Heart left ventricle (tissue), 16 donors: ENCODE results near the gene LIN28A. TPM values are rescaled to one million over a fixed set of nuclear protein-coding genes. Genes with fewer than 3 reads are reported as not detected.

Experiments used
- ATAC-seq, 4 donors: fragments of 200-7000 bp; cut with Tn5 transposase; one replicate each; pipeline ENCODE4 v1.9.1; 2020 to 2022; ENCODE audit warnings: moderate library complexity in 4 of 4, mild to moderate bottlenecking in 3 of 4, moderate number of reproducible peaks in 1 of 4
- DNase-seq, 5 donors: peaks; one replicate each; pipeline ENCODE4 v3.0.0-alpha.2; 2020
- H3K27ac ChIP-seq, 12 donors: fragments of 200-600 bp; sonication (generic) in 4 of 12; one replicate each; pipeline versions ENCODE4 v1.5.0 to v1.8.0; 2016 to 2022; ENCODE audit warnings: mild to moderate bottlenecking in 2 of 12
- H3K27me3 ChIP-seq, 9 donors: fragments of 200-600 bp; sonication (generic) in 2 of 9; one replicate each; pipeline versions ENCODE4 v1.5.1 to v1.8.0; 2016 to 2022; ENCODE audit warnings: mild to moderate bottlenecking in 3 of 9
- H3K36me3 ChIP-seq, 9 donors: fragments of 200-600 bp; sonication (generic) in 2 of 9; one replicate each; pipeline versions ENCODE4 v1.5.0 to v1.8.0; 2018 to 2022; ENCODE audit warnings: mild to moderate bottlenecking in 2 of 9
- H3K4me1 ChIP-seq, 12 donors: fragments of 200-600 bp; sonication (generic) in 4 of 12; one replicate each; pipeline versions ENCODE4 v1.5.0 to v1.8.0; 2016 to 2022; ENCODE audit warnings: mild to moderate bottlenecking in 3 of 12
- H3K4me3 ChIP-seq, 12 donors: fragments of 200-600 bp; sonication (generic) in 4 of 12; one replicate each; pipeline versions ENCODE4 v1.5.0 to v1.8.0; 2017 to 2022; ENCODE audit warnings: mild to moderate bottlenecking in 9 of 12, moderate library complexity in 4 of 12
- H3K9me3 ChIP-seq, 12 donors: fragments of 200-600 bp; sonication (generic) in 4 of 12; one replicate each; pipeline versions ENCODE4 v1.5.0 to v1.8.0; 2016 to 2022; ENCODE audit warnings: mild to moderate bottlenecking in 1 of 12
- POLR2A ChIP-seq, 2 donors: fragments of 450-650 bp; IDR thresholded peaks; one replicate each; pipeline ENCODE4 v1.6.1; 2017; ENCODE audit warnings: antibody characterized with exemption in 2 of 2, mild to moderate bottlenecking in 2 of 2, moderate library complexity in 2 of 2
- WGBS, 4 donors: extraction: QIAGEN DNeasy Blood & Tissue Kit in 2 of 4; methylation state at CpG; one replicate each; pipeline versions ENCODE4 v1.1.5 to v1.1.7; 2013 to 2018; 5-methylcytosine and 5-hydroxymethylcytosine counted together
- intact Hi-C, 10 donors: fragments of 100-400 bp; cut with DNase I; formaldehyde crosslinking; loops; one replicate each; pipeline versions ENCODE4 v1.11.1 to v1.14.2; 2022
- polyA plus RNA-seq, 2 donors: library from polyadenylated mRNA; stranded (reverse); fragments of 200-250 nt; gene quantifications; one replicate each; pipeline ENCODE4 v1.2.3, GENCODE V29; 2013
- total RNA-seq, 9 donors: library from RNA; depleted of rRNA in 2 of 9; stranded (reverse); fragments of >200 nt in 2 of 9; fragmentation: NEBNext Ultra II Directional in 3 of 9; extraction: Animal tissue kit (Norgen Biotek cat#: 25700) in 3 of 9; gene quantifications; one replicate each; pipeline versions ENCODE4 v1.1.0 to v1.2.4, GENCODE V29; 2016 to 2023
- TF ChIP-seq, protein P1 (sequence below), 12 donors: fragments of 200-600 bp; sonication (generic) in 4 of 12; IDR thresholded peaks; one replicate each; pipeline versions ENCODE4 v1.5.0 to v1.8.0; 2018 to 2022; ENCODE audit warnings: antibody characterized with exemption in 12 of 12, mild to moderate bottlenecking in 5 of 12
- donor health status: ischemic (EF 13 %, LVEDD 7.1; RV severe dilation, severe dysfunction).
- donor health status: healthy with polysubstance abuse.
- donor health status: DM: no; HTN: yes; CAD: no.
- donor health status: DM: no; HTN: no; CAD: no.
- donor health status: ischemic (EF 25% LVEDD 6.9; RV normal size, moderate dysfunction).
- donor health status: ischemic (EF 25% LVEDD 5.7; RV mildly dilated, moderate dysfunction).
- donor health status: healthy.
- donor health status: DM: yes; HTN: yes; CAD: no.
- donor health status: ischemic (EF 35%, LVEDD 5.7; RV mildly dilated, moderate dysfunction).
- donor health status: nonischemic (EF 11% LVEDD 7.7; RV severe dilation, severe dysfunction).
- donor health status: DM: yes; HTN: yes; CAD: no.
- donor health status: PGD.
- donor health status: ischemic (EF 29% LVEDD 5.4; RV normal size, mild dysfunction).
- donor health status: nonischemic (EF 23%, LVEDD 6.1; RV moderate dilation, normal function).

The LIN28A gene
- total and polyA plus RNA-seq, 11 donors = 0.15 TPM; not detected in 10

DNA sequence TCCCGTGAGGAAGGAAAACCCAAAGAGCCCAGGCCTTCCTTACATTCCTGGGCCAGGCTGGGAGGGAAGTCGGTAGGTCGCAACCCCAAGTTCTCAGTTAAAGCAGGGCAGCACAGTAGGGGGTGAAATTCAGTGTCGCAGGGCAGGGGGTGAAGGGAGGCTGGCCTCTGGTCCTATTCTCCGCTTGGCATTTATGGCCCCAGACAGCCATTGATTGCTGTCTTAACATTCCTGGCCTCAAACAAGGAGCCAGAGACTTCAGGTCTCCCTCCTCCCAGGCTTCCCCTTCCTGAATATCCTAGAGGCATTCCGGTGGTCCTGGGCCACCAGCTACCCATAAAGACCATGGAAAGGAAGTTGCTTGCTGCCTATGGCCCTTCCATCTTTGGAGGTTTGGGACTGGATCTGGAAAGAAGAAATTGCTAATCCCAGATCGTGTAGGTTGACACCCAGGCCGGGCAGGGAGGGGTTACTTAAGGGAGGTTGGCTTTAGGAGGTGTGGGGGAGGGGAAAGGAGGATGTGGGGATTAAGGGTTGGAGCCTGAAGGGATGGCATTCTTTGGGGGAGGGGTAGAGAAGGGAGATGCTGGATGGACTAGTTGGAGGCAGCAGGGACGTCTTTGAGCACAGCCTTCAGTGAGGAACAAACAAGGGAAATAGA is 1.7 kb downstream of the LIN28A start:
- no peak overlapping the region for H3K27ac ChIP-seq
- ATAC-seq (no peak), DNase-seq (no peak)
- intact Hi-C loops = no loop called here
- peaks cover 27 to 74% (median 45%) of the 10 kb centered on the region in 9 donors for H3K27me3 ChIP-seq
- H3K4me1 ChIP-seq = peaks cover 0 to 11% (median 0%) of the 10 kb centered on the region in 12 donors
- 14 to 21% (median 15%) methylated on average over 9 of the region's 9 CpGs for whole genome bisulfite sequencing, 4 donors
- no peak overlapping the region for H3K4me3 ChIP-seq
- TF ChIP-seq, protein P1, sequence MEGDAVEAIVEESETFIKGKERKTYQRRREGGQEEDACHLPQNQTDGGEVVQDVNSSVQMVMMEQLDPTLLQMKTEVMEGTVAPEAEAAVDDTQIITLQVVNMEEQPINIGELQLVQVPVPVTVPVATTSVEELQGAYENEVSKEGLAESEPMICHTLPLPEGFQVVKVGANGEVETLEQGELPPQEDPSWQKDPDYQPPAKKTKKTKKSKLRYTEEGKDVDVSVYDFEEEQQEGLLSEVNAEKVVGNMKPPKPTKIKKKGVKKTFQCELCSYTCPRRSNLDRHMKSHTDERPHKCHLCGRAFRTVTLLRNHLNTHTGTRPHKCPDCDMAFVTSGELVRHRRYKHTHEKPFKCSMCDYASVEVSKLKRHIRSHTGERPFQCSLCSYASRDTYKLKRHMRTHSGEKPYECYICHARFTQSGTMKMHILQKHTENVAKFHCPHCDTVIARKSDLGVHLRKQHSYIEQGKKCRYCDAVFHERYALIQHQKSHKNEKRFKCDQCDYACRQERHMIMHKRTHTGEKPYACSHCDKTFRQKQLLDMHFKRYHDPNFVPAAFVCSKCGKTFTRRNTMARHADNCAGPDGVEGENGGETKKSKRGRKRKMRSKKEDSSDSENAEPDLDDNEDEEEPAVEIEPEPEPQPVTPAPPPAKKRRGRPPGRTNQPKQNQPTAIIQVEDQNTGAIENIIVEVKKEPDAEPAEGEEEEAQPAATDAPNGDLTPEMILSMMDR (IDR thresholded peaks at IDR 0.05) = no peak
- TF ChIP-seq POLR2A (IDR thresholded peaks at IDR 0.05) = no peak
- H3K36me3 ChIP-seq = no peaks in the 10 kb centered on the region
- H3K9me3 ChIP-seq = no peaks in the 10 kb centered on the region

DNA sequence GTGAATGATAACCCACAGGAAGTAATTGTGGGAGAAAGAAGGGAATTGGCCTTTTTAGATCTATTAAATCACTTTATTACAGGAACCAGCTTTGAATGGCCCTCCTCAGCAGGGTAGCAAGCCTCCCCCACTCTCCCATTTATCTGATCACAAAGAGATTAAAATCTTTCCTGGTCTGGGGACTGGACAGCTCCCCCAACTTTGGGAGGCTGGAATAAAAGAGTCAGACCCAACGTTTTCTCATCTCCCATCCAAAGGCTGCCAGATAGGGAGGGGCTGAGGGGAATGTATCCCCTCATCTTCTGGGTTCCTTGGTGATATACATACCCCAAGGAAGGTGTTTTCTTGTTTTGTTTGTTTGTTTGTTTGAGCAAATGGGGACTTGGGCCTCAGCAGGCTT is 2.4 kb downstream of the LIN28A start:
- intact Hi-C loops = no loop called here
- peaks cover 0 to 11% (median 0%) of the 10 kb centered on the region in 12 donors for H3K4me1 ChIP-seq
- peaks cover 27 to 74% (median 45%) of the 10 kb centered on the region in 9 donors for H3K27me3 ChIP-seq
- H3K36me3 ChIP-seq = no peaks in the 10 kb centered on the region
- no peak overlapping the region for H3K27ac ChIP-seq
- WGBS, 4 donors = 4 to 11% (median 6%) methylated on average over 1 of the region's 1 CpG
- H3K4me3 ChIP-seq = no peak overlapping the region
- ATAC-seq = no peak
- no peak for DNase-seq
- no peaks in the 10 kb centered on the region for H3K9me3 ChIP-seq
- TF ChIP-seq, protein P1 (IDR thresholded peaks at IDR 0.05) = no peak
- no peak for TF ChIP-seq POLR2A (IDR thresholded peaks at IDR 0.05)

DNA sequence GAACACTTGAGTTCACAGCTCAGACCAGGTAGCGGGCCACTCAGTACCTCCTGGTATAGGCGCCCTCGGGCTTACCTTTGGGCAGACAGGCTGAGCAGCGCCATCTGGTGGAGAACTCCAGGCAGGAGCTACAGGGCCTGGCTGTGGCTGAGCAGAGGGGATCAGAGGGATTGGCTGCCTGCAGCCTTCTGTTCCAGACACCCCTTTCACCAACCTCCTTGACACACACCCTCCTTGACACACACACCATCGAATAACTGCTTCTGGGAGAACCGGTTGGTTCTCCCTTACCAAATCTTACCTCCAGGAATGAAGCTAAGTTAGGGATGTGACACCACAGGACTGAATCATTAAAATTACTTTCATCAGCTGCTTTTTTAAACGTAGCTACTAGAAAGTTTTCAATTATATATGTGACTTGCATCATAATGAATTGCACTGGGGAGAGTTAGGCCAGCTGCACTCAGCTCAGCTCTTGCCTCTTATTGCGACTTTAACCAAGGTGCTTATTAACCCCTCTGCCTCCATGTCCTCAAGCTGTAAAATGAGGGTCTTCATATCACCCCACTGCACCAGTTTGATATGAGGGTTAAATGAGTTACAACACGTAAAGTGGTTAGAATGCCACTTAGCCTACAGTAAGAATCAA is 6.6 kb downstream of the LIN28A start:
- H3K4me3 ChIP-seq = no peak overlapping the region
- DNase-seq = peak; percentile 51 to 86 (median 69)
- no peak overlapping the region for H3K27ac ChIP-seq
- TF ChIP-seq POLR2A (IDR thresholded peaks at IDR 0.05) = no peak
- TF ChIP-seq, protein P1 (IDR thresholded peaks at IDR 0.05) = peak; percentile 57 to 89 (median 76)
- H3K9me3 ChIP-seq = no peaks in the 10 kb centered on the region
- intact Hi-C loops = loop anchor here in 1 of 10 donors (5.0 kb wide), 1 partner anchor 315 kb away; no protein-coding TSS in a partner anchor
- H3K4me1 ChIP-seq = no peaks in the 10 kb centered on the region
- 19 to 35% (median 21%) methylated on average over 5 to 9 of the region's 9 CpGs for whole genome bisulfite sequencing, 4 donors
- H3K27me3 ChIP-seq = peaks cover 7 to 52% (median 20%) of the 10 kb centered on the region in 9 donors
- ATAC-seq = peak; percentile 67 to 84 (median 81)
- H3K36me3 ChIP-seq = no peaks in the 10 kb centered on the region

DNA sequence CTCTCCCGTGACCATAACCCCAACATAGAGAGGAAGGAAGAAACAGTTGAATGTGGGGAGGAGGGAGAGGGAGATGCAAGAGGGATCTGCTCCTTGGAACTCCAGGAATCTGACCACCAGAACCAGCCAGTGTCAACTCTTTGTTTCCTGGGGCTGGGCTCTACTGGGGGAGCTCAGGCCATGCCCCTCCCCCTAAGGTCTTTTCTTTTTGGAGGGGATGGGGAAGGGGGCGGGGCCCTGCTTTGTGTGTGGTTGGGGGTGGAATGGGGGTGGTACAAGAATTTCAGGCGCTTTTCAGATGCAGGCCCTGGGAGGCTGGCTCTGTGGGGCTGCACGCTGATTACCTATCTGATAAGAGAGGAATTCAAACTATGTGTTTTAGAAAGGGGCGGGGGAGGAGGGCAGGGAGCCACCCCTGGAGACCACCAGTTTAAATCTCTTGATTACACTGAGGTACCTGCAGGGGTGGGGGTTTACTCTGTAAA is 8.3 kb downstream of the LIN28A start:
- H3K27me3 ChIP-seq = peaks cover 0 to 41% (median 4%) of the 10 kb centered on the region in 9 donors
- TF ChIP-seq POLR2A (IDR thresholded peaks at IDR 0.05) = no peak
- TF ChIP-seq, protein P1 (IDR thresholded peaks at IDR 0.05) = no peak
- H3K4me1 ChIP-seq = no peaks in the 10 kb centered on the region
- DNase-seq (no peak), ATAC-seq (no peak)
- 21 to 36% (median 29%) methylated on average over 5 of the region's 5 CpGs for WGBS, 4 donors
- no peaks in the 10 kb centered on the region for H3K36me3 ChIP-seq
- no peaks in the 10 kb centered on the region for H3K9me3 ChIP-seq
- H3K4me3 ChIP-seq = no peak overlapping the region
- H3K27ac ChIP-seq = no peak overlapping the region
- intact Hi-C loops = loop anchor here in 1 of 10 donors (5.0 kb wide), 1 partner anchor 317 kb away; no protein-coding TSS in a partner anchor
